Endodermal cell (in vitro differentiated cells): ENCODE data around the gene SARS1. TPM values are rescaled to one million over a fixed set of nuclear protein-coding genes. Genes with fewer than 3 reads are reported as not detected.
A peak's percentile ranks its signal among the peaks of the same experiment; 100 is the strongest.

Source experiments
- DNase-seq: peaks from one replicate; pipeline ENCODE4 v3.0.0-alpha.2; 2017
- H3K27ac ChIP-seq: 2 replicates; pipeline ENCODE4 v1.5.1; 2013; ENCODE audit warnings: mild to moderate bottlenecking, low read depth, low read length, moderate library complexity
- H3K27me3 ChIP-seq: 2 replicates; pipeline ENCODE4 v1.6.1; 2013; ENCODE audit warnings: mild to moderate bottlenecking, low read length, moderate library complexity; ENCODE audit not compliant: insufficient read depth, control insufficient read depth, poor library complexity, severe bottlenecking
- H3K36me3 ChIP-seq: 2 replicates; pipeline ENCODE4 v1.7.0; 2013; ENCODE audit warnings: mild to moderate bottlenecking, low read length, moderate library complexity; ENCODE audit not compliant: control insufficient read depth, insufficient read depth
- H3K4me1 ChIP-seq: one replicate; pipeline ENCODE4 v1.7.0; 2013; ENCODE audit warnings: low read length; ENCODE audit not compliant: control insufficient read depth, insufficient read depth
- H3K4me3 ChIP-seq: 2 replicates; pipeline ENCODE4 v1.5.1; 2013; ENCODE audit warnings: mild to moderate bottlenecking, low read length, moderate library complexity
- H3K9ac ChIP-seq: 2 replicates; pipeline ENCODE4 v1.6.1; 2013; ENCODE audit warnings: mild to moderate bottlenecking, low read length, moderate library complexity; ENCODE audit not compliant: poor library complexity, severe bottlenecking; ENCODE audit errors: extremely low read depth
- H3K9me3 ChIP-seq: 2 replicates; pipeline ENCODE4 v1.6.1; 2013; ENCODE audit warnings: mild to moderate bottlenecking, low read length, moderate library complexity; ENCODE audit not compliant: control insufficient read depth
- H3K27ac Mint-ChIP-seq: 2 replicates; pipeline ENCODE4 v1.8.0; 2020; ENCODE audit warnings: mixed read lengths
- H3K27me3 Mint-ChIP-seq: 2 replicates; pipeline ENCODE4 v1.8.0; 2021; ENCODE audit warnings: mild to moderate bottlenecking, mixed read lengths; ENCODE audit not compliant: insufficient read depth
- H3K36me3 Mint-ChIP-seq: 2 replicates; pipeline ENCODE4 v1.8.0; 2020; ENCODE audit warnings: low read depth, mixed read lengths
- H3K4me1 Mint-ChIP-seq: 2 replicates; pipeline ENCODE4 v1.8.0; 2020; ENCODE audit warnings: mixed read lengths
- H3K4me3 Mint-ChIP-seq: 2 replicates; pipeline ENCODE4 v1.8.0; 2020; ENCODE audit warnings: mild to moderate bottlenecking, moderate library complexity, mixed read lengths
- H3K9me3 Mint-ChIP-seq: 2 replicates; pipeline ENCODE4 v1.8.0; 2020; ENCODE audit warnings: mild to moderate bottlenecking, mixed read lengths
- CTCF ChIP-seq: fragments of 200-600 bp; sonication (generic); conservative IDR thresholded peaks from 2 replicates; pipeline ENCODE4 v1.5.0; 2021; ENCODE audit warnings: antibody characterized with exemption, mild to moderate bottlenecking
- WGBS, 2 experiments: methylation state at CpG; one replicate each; pipeline versions ENCODE4 v1.1.5 to v1.1.7; 2013; ENCODE audit warnings: missing lambda C conversion rate in 2 of 2, mixed read lengths in 1 of 2; ENCODE audit not compliant: insufficient coverage in 1 of 2, insufficient read length in 1 of 2; 5-methylcytosine and 5-hydroxymethylcytosine counted together
- total RNA-seq, 2 donors: library from RNA; stranded (reverse); fragmentation: NEBNext Ultra II Directional in 1 of 2; extraction: Animal tissue kit (Norgen Biotek cat#: 25700) in 1 of 2; gene quantifications; 2 replicates in 1 of 2; 3 replicates in 1 of 2; pipeline ENCODE4 v1.2.1, GENCODE V29; 2021

The SARS1 gene
- total RNA-seq, 2 donors from 2014 or later: 100 to 101 TPM

GRCh38 chr1:109237512-109237911, 23.8 kb downstream of the SARS1 start:
- Mint-ChIP-seq H3K9me3 (no peaks in the 10 kb centered on the region), H3K27me3 (no peaks in the 10 kb centered on the region), H3K36me3 (peaks cover 41% of the 10 kb centered on the region), H3K4me1 (peaks cover 21% of the 10 kb centered on the region), H3K4me3 (no peak overlapping the region), H3K27ac (no peak overlapping the region)
- Histone ChIP-seq H3K9me3 (no peaks in the 10 kb centered on the region), H3K9ac (no peak overlapping the region), H3K36me3 (peaks cover 64% of the 10 kb centered on the region), H3K27me3 (no peaks in the 10 kb centered on the region), H3K4me1 (peaks cover 7% of the 10 kb centered on the region), H3K27ac (no peak overlapping the region), H3K4me3 (no peak overlapping the region)
- TF ChIP-seq CTCF: no peak
- DNase-seq: no peak
- WGBS, 2 experiments: 87 to 92% methylated on average over 3 of the region's 3 CpGs

GRCh38 chr1:109238382-109238781, 24.7 kb downstream of the SARS1 start:
- Histone ChIP-seq H3K9me3 (no peaks in the 10 kb centered on the region), H3K9ac (no peak overlapping the region), H3K27me3 (no peaks in the 10 kb centered on the region), H3K27ac (no peak overlapping the region), H3K36me3 (peaks cover 60% of the 10 kb centered on the region), H3K4me1 (peaks cover 7% of the 10 kb centered on the region), H3K4me3 (no peak overlapping the region)
- H3K27me3 Mint-ChIP-seq: no peaks in the 10 kb centered on the region
- no peak overlapping the region for H3K4me3 Mint-ChIP-seq
- H3K9me3 Mint-ChIP-seq: no peaks in the 10 kb centered on the region
- no peak for TF ChIP-seq CTCF
- no peak overlapping the region for H3K27ac Mint-ChIP-seq
- 87 to 90% methylated on average over 2 of the region's 2 CpGs for WGBS, 2 experiments
- H3K36me3 Mint-ChIP-seq: peaks cover 36% of the 10 kb centered on the region
- peaks cover 21% of the 10 kb centered on the region for H3K4me1 Mint-ChIP-seq
- DNase-seq: no peak

GRCh38 chr1:109239047-109239408, 25.3 kb downstream of the SARS1 start:
- Histone ChIP-seq H3K27ac (peak overlapping the region; percentile 51), H3K4me3 (no peak overlapping the region), H3K9me3 (no peaks in the 10 kb centered on the region), H3K36me3 (peaks cover 59% of the 10 kb centered on the region), H3K27me3 (no peaks in the 10 kb centered on the region), H3K9ac (no peak overlapping the region), H3K4me1 (peaks cover 7% of the 10 kb centered on the region)
- H3K36me3 Mint-ChIP-seq: peaks cover 36% of the 10 kb centered on the region
- H3K9me3 Mint-ChIP-seq: no peaks in the 10 kb centered on the region
- no peak overlapping the region for H3K4me3 Mint-ChIP-seq
- DNase-seq: no peak
- H3K27ac Mint-ChIP-seq: peak overlapping the region; percentile 13
- H3K27me3 Mint-ChIP-seq: no peaks in the 10 kb centered on the region
- TF ChIP-seq CTCF: no peak
- peaks cover 21% of the 10 kb centered on the region for H3K4me1 Mint-ChIP-seq
- WGBS, 2 experiments: 84 to 94% methylated on average over 4 to 5 of the region's 5 CpGs
